GM12892 (cell line): ENCODE measurements around the gene HLA-F. TPM values are rescaled to one million over a fixed set of nuclear protein-coding genes. Genes with fewer than 3 reads are reported as not detected.

Experiments
- DNase-seq: peaks from one replicate; pipeline ENCODE4 v3.0.0; 2011; ENCODE audit not compliant: insufficient read length
- FAIRE-seq: peaks from 2 replicates; lab custom pipeline; 2011; peaks lifted over from hg19 to GRCh38; lab: Jason Lieb, UNC
- POLR2A ChIP-seq: IDR thresholded peaks from 2 replicates; pipeline ENCODE4 v1.6.1; 2011; ENCODE audit warnings: low read depth, low read length, control low read depth
- POLR2AphosphoS5 ChIP-seq: IDR thresholded peaks from 2 replicates; pipeline ENCODE4 v1.6.1; 2011; ENCODE audit warnings: low read depth, low read length, control low read depth
- TAF1 ChIP-seq: IDR thresholded peaks from 2 replicates; pipeline ENCODE4 v1.6.1; 2011; ENCODE audit warnings: low read depth, mild to moderate bottlenecking, control low read depth, low read length, borderline replicate concordance
- polyA plus RNA-seq: library from polyadenylated mRNA; unstranded; fragments of >200 nt; gene quantifications from one replicate; pipeline ENCODE4 v1.2.1, GENCODE V29; 2012; ENCODE audit warnings: missing spikeins, inconsistent platforms; ENCODE audit not compliant: missing spikeins

The HLA-F gene
- polyA plus RNA-seq, result 413 TPM

DNA sequence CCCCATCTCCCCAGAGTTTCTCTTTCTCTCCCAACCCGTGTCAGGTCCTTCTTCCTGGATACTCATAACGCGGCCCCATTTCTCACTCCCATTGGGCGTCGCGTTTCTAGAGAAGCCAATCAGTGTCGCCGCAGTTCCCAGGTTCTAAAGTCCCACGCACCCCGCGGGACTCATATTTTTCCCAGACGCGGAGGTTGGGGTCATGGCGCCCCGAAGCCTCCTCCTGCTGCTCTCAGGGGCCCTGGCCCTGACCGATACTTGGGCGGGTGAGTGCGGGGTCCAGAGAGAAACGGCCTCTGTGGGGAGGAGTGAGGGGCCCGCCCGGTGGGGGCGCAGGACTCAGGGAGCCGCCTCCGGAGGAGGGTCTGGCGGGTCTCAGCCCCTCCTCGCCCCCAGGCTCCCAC is at the start of gene HLA-F:
Gene HLA-F, plus strand, starts transcription at position 173 of the 404 bp plus-strand sequence. Its CDS starts 30 bp downstream, at position 203.
- TF ChIP-seq POLR2A (peak; percentile 82), TAF1 (peak; percentile 79), POLR2AphosphoS5 (peak; percentile 79)
- FAIRE-seq (no peak), DNase-seq (peak; percentile 79)

DNA sequence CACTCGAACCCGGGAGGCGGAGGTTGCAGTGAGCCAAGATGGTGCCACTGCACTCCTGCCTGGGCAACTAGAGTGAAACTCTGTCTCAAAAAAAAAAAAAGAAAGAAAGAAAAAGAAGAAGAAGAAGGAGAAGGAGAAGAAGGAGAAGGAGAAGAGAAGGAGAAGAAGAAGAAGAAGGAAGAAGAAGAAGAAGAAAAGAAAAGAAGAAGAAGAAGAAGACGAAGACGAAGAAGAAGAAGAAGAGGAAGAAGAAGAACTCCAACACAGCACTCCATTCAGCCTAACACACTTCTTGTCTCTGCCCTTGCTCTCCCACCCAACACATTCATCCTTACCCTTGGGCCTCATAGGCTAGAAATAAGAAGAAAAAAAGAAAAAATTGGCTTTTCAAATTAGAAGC is 49.2 kb upstream of the HLA-F start:
- DNase-seq (no peak), FAIRE-seq (no peak)
- TF ChIP-seq POLR2AphosphoS5 (no peak), TAF1 (no peak), POLR2A (no peak)

- DNase-seq (no peak), FAIRE-seq (no peak)
- TF ChIP-seq POLR2AphosphoS5 (no peak), TAF1 (no peak), POLR2A (no peak)
Measured at GRCh38 chr6:29675561-29675960, 47.7 kb upstream of the HLA-F start.

- TF ChIP-seq POLR2A, result no peak
- TF ChIP-seq TAF1, result no peak
- no peak for TF ChIP-seq POLR2AphosphoS5
- no peak for FAIRE-seq
- no peak for DNase-seq
Measured at GRCh38 chr6:29676981-29677601, 46.1 kb upstream of the HLA-F start.

- FAIRE-seq, result no peak
- DNase-seq, result no peak
- no peak for TF ChIP-seq POLR2A
- TF ChIP-seq POLR2AphosphoS5, result no peak
- no peak for TF ChIP-seq TAF1
Measured at GRCh38 chr6:29678114-29678513, 45.1 kb upstream of the HLA-F start.

DNA sequence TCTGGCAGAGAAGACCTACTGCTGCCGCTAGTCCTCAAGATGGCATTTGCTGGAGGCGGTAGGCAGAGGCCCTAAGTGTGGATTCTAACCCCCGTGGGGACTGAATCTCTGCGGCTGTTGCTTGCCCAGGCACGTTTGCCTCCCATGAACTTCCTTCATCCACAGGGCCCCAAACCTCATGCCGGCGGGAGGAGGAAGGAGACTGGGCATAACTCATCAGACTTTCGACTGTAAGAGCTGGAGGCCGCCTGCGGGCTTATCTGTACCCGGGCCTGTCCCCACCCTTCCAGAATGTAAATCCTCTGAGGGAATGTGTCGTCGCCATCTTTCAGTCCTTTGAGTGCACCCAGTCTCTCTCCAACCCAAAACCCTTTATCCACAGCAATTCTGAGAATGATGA is 43.3 kb upstream of the HLA-F start:
- TF ChIP-seq TAF1 (no peak), POLR2A (no peak), POLR2AphosphoS5 (no peak)
- FAIRE-seq, result no peak
- no peak for DNase-seq

DNA sequence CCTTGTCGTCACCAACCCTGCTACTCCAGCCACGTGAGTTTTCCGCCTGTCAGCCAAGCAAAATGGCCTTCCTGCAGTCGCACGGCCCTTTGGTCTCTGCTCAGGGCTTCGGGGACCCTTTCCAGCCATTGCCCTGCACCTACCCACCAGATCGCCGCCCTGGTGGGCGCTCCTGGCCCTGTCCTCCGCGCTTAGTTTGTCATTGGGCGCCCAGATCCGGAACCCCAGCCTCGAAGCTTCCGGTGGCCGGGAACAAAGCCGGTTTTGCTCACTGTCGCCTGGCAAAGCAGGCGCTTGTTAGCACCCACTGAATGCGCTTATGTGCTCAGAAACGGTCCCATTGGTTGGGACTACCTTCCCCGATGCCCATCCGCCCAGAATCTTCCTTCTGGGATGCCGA is 42.8 kb upstream of the HLA-F start:
- FAIRE-seq (no peak), DNase-seq (no peak)
- TF ChIP-seq TAF1 (no peak), POLR2AphosphoS5 (no peak), POLR2A (no peak)

- FAIRE-seq, result no peak
- no peak for TF ChIP-seq TAF1
- no peak for TF ChIP-seq POLR2A
- TF ChIP-seq POLR2AphosphoS5, result no peak
- no peak for DNase-seq
Measured at GRCh38 chr6:29680904-29681303, 42.3 kb upstream of the HLA-F start, which contains the start of gene ZFP57. ZFP57 (minus strand) TSS chr6:29681152; CDS start chr6:29677003, 4,149 bp downstream.

DNA sequence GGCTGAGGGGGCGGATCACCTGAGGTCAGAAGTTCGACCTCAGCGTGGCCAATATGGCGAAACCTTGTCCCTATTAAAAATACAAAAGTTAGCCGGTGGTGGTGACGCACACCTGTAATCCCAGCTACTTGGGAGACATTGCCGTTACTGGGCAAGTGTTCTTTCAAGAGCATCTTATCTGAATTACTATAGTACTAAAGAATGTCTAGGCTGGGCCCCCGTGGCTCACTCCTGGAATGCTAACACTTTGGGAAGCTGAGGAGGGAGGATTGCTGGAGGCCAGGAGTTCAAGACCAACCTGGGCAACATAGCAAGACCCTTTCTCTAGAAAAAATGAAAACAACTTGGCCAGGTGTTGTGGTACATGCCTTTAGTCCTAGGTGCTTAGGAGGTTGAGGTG is 41.4 kb upstream of the HLA-F start:
- TF ChIP-seq POLR2A (no peak), TAF1 (no peak), POLR2AphosphoS5 (no peak)
- FAIRE-seq (no peak), DNase-seq (no peak)

- FAIRE-seq (no peak), DNase-seq (no peak)
- TF ChIP-seq TAF1, result no peak
- TF ChIP-seq POLR2A, result no peak
- TF ChIP-seq POLR2AphosphoS5, result no peak
Measured at GRCh38 chr6:29685718-29686326, 37.4 kb upstream of the HLA-F start.

- TF ChIP-seq POLR2AphosphoS5 (no peak), POLR2A (no peak), TAF1 (no peak)
- FAIRE-seq, result no peak
- DNase-seq, result no peak
Measured at GRCh38 chr6:29694637-29695036, 28.6 kb upstream of the HLA-F start.

DNA sequence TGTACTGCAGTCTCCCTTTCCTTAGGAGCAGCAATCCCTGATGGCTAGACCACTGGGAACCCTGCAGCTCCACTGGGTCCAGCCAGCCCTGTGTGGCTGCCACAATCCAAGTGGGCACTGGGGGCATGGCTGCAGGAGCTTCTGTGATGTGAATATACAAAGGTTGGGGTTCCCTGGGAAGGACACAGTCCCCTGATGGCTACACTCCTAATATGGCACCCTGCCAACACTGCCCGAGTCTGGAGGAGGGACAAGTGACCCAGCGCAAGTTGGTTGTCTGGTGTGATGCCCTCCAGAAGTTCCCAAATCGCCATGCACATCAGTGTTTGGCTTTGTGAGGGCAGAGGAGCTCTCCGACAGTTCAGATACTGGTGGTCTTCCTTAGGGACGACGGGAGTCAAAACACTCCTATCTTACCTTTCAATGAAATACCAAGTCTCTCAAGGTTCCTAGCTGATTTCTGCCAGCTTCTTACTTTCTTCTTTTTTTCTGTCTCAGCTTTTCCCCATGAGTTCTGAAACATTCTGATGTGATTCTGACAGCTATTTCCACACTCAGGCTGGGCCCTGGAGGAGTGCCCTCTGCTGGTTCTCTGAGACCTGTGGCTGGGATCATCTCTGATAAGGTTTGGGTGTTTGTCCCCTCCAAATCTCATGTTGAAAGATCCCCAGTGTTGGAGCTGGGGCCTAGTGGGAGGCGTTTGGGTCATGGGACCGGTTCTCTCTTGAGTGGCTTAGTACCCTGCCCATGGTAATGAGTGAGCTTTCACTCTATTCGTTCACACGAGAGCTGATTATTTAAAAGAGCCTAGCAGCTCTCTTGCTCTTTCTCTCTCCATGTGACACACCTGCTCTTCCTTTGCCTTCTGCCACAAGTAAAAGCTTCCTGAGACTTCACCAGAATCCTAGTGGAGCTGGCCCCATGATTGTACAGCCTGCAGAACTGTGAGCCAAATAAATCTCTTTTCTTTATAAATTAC is 26.8 kb upstream of the HLA-F start:
- TF ChIP-seq POLR2AphosphoS5 (no peak), POLR2A (no peak), TAF1 (no peak)
- DNase-seq, result no peak
- FAIRE-seq, result no peak
